Measurements from ENCODE around the gene GOLGA6L7.
"Not testable (repeated sequence)": the region's sequence is repeated elsewhere in the genome, so short reads cannot be mapped to it uniquely, and the experiment has no call there.

Gene GOLGA6L7

DNA sequence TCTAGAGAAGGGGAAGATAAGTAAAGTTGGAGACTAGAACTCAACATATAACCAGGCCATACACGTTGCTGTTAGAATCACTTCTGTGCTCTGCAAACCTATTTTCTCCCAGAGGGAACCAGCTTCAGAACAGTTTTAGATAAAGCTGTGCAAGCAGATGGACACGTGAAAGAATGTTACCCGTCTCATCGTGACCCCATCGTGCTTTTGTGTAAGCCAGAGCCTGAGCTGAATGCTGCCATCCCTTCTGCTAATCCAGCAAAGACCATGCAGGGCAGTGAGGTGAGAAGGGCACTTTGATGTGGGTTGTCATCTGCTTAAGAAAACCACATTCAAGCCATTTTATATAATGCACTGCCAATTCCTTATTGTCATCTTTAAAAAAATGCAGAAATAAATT lies 40.3 kb downstream of the GOLGA6L7 start:
- H3K9me3 Mint-ChIP-seq; H3K4me3 Mint-ChIP-seq; H3K4me1 Mint-ChIP-seq (ENCODE audit: low read depth); H3K36me3 Mint-ChIP-seq (ENCODE audit: low read depth); H3K27ac Mint-ChIP-seq; DNase-seq (ENCODE audit: low spot score): not testable (repeated sequence)
- H3K27me3 Mint-ChIP-seq (ENCODE audit: low read depth), result peaks cover 31% of the 10 kb centered on the region

DNA sequence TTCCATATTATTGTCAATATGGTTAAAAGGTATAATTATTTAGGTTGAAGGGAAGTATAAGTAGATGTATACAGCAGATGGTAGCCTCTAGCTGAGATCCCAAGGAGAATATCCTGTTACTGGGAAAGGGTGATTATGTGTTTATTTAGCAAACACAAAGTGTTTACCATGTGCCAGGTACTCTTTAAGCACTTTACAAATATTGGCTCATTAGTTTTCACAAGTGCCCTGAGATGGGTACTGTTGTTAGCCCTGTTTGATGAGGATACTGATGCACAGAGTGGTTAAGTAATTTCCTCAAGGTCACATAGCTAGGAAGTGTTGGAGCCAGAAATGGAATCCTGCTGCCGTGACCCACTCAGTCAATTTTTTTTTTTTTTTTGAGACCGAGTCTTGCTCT lies 48.1 kb downstream of the GOLGA6L7 start:
- not testable (repeated sequence) for H3K4me3 Mint-ChIP-seq; H3K4me1 Mint-ChIP-seq (ENCODE audit: low read depth); H3K9me3 Mint-ChIP-seq; H3K36me3 Mint-ChIP-seq (ENCODE audit: low read depth); H3K27ac Mint-ChIP-seq; DNase-seq (ENCODE audit: low spot score)
- H3K27me3 Mint-ChIP-seq (ENCODE audit: low read depth), result peaks cover 26% of the 10 kb centered on the region

GRCh38 chr15:28798234-28798633 lies 50.2 kb downstream of the GOLGA6L7 start:
- peaks cover 20% of the 10 kb centered on the region for H3K27me3 Mint-ChIP-seq (ENCODE audit: low read depth)
- not testable (repeated sequence) for DNase-seq (ENCODE audit: low spot score); H3K9me3 Mint-ChIP-seq; H3K4me1 Mint-ChIP-seq (ENCODE audit: low read depth); H3K27ac Mint-ChIP-seq; H3K36me3 Mint-ChIP-seq (ENCODE audit: low read depth); H3K4me3 Mint-ChIP-seq

DNA sequence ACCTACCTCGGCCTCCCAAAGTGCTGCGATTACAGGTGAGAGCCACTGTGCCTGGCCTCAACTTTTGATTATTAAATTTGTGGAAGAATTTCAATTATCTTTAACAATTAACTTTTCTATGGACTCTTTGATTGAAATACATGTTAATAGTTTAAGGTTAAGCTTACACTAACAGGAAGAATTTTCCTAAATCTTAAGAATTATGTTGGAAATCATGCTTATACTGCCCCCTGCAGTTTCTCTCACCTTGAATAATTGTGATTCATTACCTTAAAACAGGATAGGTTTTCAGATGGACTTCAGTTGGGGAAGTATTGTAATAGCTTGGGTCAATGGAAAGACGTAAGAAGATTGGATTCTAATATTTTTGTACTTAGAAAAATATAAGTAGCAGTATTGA lies 54.2 kb downstream of the GOLGA6L7 start:
- not testable (repeated sequence) for H3K4me3 Mint-ChIP-seq; DNase-seq (ENCODE audit: low spot score); H3K4me1 Mint-ChIP-seq (ENCODE audit: low read depth)

More for the DNA sequence above, 54.2 kb downstream of the GOLGA6L7 start:
- peaks cover 30% of the 10 kb centered on the region for H3K27me3 Mint-ChIP-seq (ENCODE audit: low read depth)
- H3K36me3 Mint-ChIP-seq (ENCODE audit: low read depth); H3K9me3 Mint-ChIP-seq; H3K27ac Mint-ChIP-seq: not testable (repeated sequence)
